Measurements from ENCODE around the gene TBL1XR1.

- TF ChIP-seq CBX3 (IDR thresholded peaks at IDR 0.05; ENCODE audit: low read depth) (no peak), SRF (IDR thresholded peaks at IDR 0.05; ENCODE audit: low read depth) (no peak), CTCF (IDR thresholded peaks at IDR 0.05 in 2 of 3, conservative IDR thresholded peaks at IDR 0.05 in 1 of 3; ENCODE audit: borderline replicate concordance in 1 of 3, insufficient read depth in 1 of 3, low read depth in 2 of 3, low read length in 2 of 3) (no peak), POLR2A (IDR thresholded peaks at IDR 0.05; ENCODE audit: borderline replicate concordance, extremely low read depth, insufficient read depth, insufficient read length) (no peak), YY1 (IDR thresholded peaks at IDR 0.05; ENCODE audit: extremely low read depth, insufficient replicate concordance, low read depth, low read length) (no peak)
Measured at GRCh38 chr3:176977331-176977730, 220.0 kb downstream of the TBL1XR1 start.

All from HCT116 (cell line).